ENCODE data around the gene DYNC2H1. TPM values are rescaled to one million over a fixed set of nuclear protein-coding genes. Genes with fewer than 3 reads are reported as not detected.

DYNC2H1 gene
- total and polyA plus RNA-seq, 9 donors = 13.5 to 49.1 (median 26.2) TPM

- intact Hi-C loops (cut with DNase I) = no loop called here
- H3K4me1 ChIP-seq (ENCODE audit: insufficient read depth) = no peaks in the 10 kb centered on the region
- TF ChIP-seq POLR2A (IDR thresholded peaks at IDR 0.05) (no peak), CTCF (IDR thresholded peaks at IDR 0.05) (no peak), EP300 (IDR thresholded peaks at IDR 0.05) (no peak)
- 71 to 82% (median 77%) methylated on average over 4 of the region's 4 CpGs for WGBS, 3 donors
- no peak overlapping the region for H3K27ac ChIP-seq
- no peaks in the 10 kb centered on the region for H3K9me3 ChIP-seq
- DNase-seq = no peak
- H3K27me3 ChIP-seq = no peaks in the 10 kb centered on the region
- H3K36me3 ChIP-seq = no peaks in the 10 kb centered on the region
- H3K4me3 ChIP-seq = no peak overlapping the region
These were observed 61.6 kb downstream of the DYNC2H1 start for GRCh38 chr11:103170865-103171264.

DNA sequence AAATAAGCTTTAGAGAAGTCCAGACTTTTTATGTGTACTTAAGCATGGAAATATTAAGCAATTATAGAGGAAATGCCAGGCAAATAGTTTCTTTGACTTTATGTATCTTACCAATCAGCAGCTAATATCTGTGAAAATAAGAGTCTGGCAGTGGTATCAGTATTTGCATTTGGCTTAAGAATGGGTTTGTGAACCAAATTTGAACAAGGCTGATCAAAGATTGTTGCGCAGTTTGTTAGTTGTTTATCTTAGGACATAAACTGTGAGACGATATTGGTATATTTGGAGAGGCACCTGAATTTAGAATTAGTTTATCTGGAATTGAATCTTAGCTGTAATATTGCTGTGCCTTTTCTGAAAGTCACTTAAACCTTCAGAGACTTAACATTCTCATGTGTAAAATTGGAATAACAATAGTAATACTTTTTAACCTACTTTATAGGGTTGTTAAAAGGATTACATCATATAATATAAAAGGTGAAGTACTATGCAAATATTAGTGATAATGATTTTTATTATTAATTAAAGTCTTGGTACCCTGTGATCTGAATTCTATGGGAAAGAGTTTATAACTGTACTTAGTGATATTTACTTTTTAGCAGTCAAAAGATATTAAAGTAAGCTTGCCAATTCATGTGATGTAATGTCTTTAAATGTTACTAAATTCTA is 66.4 kb downstream of the DYNC2H1 start:
- intact Hi-C loops (cut with DNase I) = no loop called here
- no peak for TF ChIP-seq CTCF (IDR thresholded peaks at IDR 0.05)
- TF ChIP-seq EP300 (IDR thresholded peaks at IDR 0.05) = no peak
- TF ChIP-seq POLR2A (IDR thresholded peaks at IDR 0.05) = no peak

GRCh38 chr11:103183981-103184611 is 74.9 kb downstream of the DYNC2H1 start:
- TF ChIP-seq POLR2A (IDR thresholded peaks at IDR 0.05) = no peak
- TF ChIP-seq CTCF (IDR thresholded peaks at IDR 0.05) = no peak
- TF ChIP-seq EP300 (IDR thresholded peaks at IDR 0.05) = no peak
- Histone ChIP-seq H3K4me1 (ENCODE audit: insufficient read depth) (no peaks in the 10 kb centered on the region), H3K27ac (no peak overlapping the region), H3K27me3 (no peaks in the 10 kb centered on the region), H3K9me3 (no peaks in the 10 kb centered on the region), H3K4me3 (no peak overlapping the region), H3K36me3 (no peaks in the 10 kb centered on the region)
- no peak for DNase-seq
- 23 to 32% (median 30%) methylated on average over 3 of the region's 3 CpGs for WGBS, 3 donors
- intact Hi-C loops (cut with DNase I) = no loop called here

More for the DNA sequence above, 66.4 kb downstream of the DYNC2H1 start:
- Histone ChIP-seq H3K27me3 (no peaks in the 10 kb centered on the region), H3K4me3 (no peak overlapping the region), H3K27ac (no peak overlapping the region), H3K36me3 (no peaks in the 10 kb centered on the region), H3K9me3 (no peaks in the 10 kb centered on the region), H3K4me1 (ENCODE audit: insufficient read depth) (no peaks in the 10 kb centered on the region)
- WGBS, 3 donors = 93 to 95% (median 94%) methylated on average over 2 of the region's 2 CpGs
- DNase-seq = no peak

GRCh38 chr11:103202048-103202651 is 92.9 kb downstream of the DYNC2H1 start:
- intact Hi-C loops (cut with DNase I) = no loop called here
- Histone ChIP-seq H3K9me3 (no peaks in the 10 kb centered on the region), H3K4me3 (no peak overlapping the region), H3K27ac (no peak overlapping the region), H3K27me3 (no peaks in the 10 kb centered on the region), H3K4me1 (ENCODE audit: insufficient read depth) (no peaks in the 10 kb centered on the region), H3K36me3 (no peaks in the 10 kb centered on the region)
- TF ChIP-seq EP300 (IDR thresholded peaks at IDR 0.05) (no peak), CTCF (IDR thresholded peaks at IDR 0.05) (no peak), POLR2A (IDR thresholded peaks at IDR 0.05) (no peak)
- DNase-seq = no peak
- 35 to 40% (median 39%) methylated on average over 3 of the region's 3 CpGs for WGBS, 3 donors
